SK-N-MC (cell line): ENCODE data around the gene ISLR2.

Experiments used
- DNase-seq: peaks from one replicate; pipeline ENCODE4 v3.0.0-alpha.2; 2011; ENCODE audit warnings: low read depth, low spot score
- H3K27ac ChIP-seq: fragments of 200-600 bp; sonication (generic); 2 replicates; pipeline ENCODE4 v1.5.1; 2016; ENCODE audit warnings: mixed run types
- H3K36me3 ChIP-seq: fragments of 200-600 bp; sonication (generic); 2 replicates; pipeline ENCODE4 v1.6.1; 2017; ENCODE audit warnings: antibody characterized with exemption, low read length, mixed read lengths; ENCODE audit not compliant: insufficient read depth
- H3K4me3 ChIP-seq: fragments of 200-600 bp; sonication (generic); 2 replicates; pipeline ENCODE4 v1.5.1; 2016
- H3K9ac ChIP-seq: fragments of 200-600 bp; sonication (generic); 2 replicates; pipeline ENCODE4 v1.8.0; 2017; ENCODE audit warnings: mixed run types, mixed read lengths; ENCODE audit not compliant: insufficient read length
- H3K9me3 ChIP-seq: fragments of 200-600 bp; sonication (generic); 2 replicates; pipeline ENCODE4 v1.6.1; 2017; ENCODE audit warnings: low read depth, mild to moderate bottlenecking, antibody characterized with exemption, low read length, moderate library complexity, mixed read lengths
- EZH2 ChIP-seq: fragments of 200-600 bp; sonication (generic); IDR thresholded peaks from one replicate; pipeline ENCODE4 v1.6.1; 2017; ENCODE audit warnings: antibody characterized with exemption
- FOXP2 ChIP-seq: optimal IDR thresholded peaks from 2 replicates; pipeline ENCODE3; 2011; ENCODE audit warnings: mild to moderate bottlenecking, moderate library complexity; ENCODE audit not compliant: insufficient read depth; ENCODE audit errors: extremely low read length, control extremely low read depth
- POLR2AphosphoS5 ChIP-seq: IDR thresholded peaks from 2 replicates; pipeline ENCODE4 v1.6.1; 2012; ENCODE audit warnings: mild to moderate bottlenecking, low read depth, low read length, borderline replicate concordance

ISLR2 gene

DNA sequence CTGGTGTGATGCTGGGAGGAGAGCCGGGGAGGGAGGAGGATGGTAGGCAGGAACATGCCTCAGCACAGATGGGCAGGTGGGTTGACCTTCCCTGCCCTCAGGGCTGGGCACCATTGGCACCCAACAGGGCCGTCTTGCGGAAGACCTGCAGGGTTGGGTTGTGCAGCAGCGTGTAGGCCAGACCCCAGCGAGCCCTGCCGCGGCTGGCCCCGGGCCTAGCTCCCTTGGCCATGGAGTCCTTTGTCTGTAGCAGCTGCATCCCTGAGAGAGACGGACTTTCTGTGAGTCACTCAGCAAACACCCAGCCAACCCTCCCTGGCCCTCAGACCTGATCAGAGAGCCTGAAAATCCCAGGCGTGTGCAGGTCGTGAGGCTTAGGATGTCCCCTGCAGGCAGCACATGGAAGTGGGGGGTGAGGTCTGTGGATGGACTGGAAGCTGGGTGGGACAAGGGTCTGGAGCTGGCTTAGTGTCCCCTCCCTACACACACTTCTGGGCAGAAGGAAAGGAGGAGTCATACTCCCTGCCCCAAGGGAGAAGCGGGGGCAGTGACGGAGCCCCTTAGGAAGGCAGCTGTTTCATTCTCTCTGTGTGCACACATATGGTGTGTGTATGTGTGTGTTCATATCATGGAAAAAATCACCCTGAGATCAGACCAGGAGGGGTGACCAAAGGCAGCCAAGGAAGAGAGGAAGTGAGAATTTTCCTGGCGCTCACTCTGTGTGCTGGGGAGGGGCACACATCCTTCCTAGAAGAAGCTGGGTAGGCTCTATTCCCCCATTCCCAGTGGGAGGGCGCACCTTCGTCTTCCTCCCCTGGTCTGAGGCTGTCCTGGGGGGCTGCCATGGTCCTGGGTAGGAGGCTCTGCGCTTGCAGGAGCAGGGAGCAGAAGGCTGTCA lies 49.8 kb downstream of the ISLR2 start:
- Histone ChIP-seq H3K9ac (no peak overlapping the region), H3K9me3 (no peaks in the 10 kb centered on the region), H3K36me3 (no peaks in the 10 kb centered on the region), H3K4me3 (no peak overlapping the region), H3K27ac (no peak overlapping the region)
- no peak for DNase-seq
- TF ChIP-seq FOXP2 = no peak
- no peak for TF ChIP-seq EZH2
- no peak for TF ChIP-seq POLR2AphosphoS5

DNA sequence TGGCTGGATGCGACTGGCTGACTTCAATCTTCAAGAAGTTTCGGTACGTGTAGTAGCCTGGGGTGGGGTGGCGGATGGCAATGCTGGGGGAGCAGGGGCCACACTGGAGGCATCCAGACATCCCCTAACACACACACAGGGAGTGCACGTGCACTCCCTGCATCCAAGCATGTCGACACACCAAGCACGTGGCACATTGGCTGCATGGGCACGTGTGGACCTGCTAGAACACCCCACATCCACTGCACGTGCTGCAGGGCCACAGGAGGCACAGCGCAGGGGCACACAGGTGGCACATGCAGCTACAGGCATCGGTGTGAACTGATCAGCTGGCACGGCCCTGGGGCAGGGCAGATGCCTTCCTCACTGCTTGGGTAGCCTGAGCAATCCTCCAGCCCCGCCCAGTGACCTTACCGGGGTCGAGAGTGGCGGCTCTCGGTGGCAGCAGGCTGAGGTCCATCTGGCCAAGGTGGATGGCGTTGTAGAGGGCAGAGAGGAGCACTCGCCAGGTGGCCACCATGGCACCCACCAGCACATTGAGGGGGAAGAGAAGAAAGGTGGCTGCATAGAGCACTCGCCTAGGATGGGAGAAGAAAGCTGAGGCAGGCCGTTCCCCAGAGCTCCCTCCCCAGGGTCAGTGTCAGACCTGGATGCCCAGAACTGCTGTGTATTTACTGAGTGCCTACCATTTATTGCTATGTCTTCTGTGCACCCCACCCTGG lies 50.7 kb downstream of the ISLR2 start:
- DNase-seq = no peak
- TF ChIP-seq POLR2AphosphoS5 = no peak
- no peak for TF ChIP-seq EZH2
- TF ChIP-seq FOXP2 = no peak
- Histone ChIP-seq H3K4me3 (no peak overlapping the region), H3K36me3 (no peaks in the 10 kb centered on the region), H3K9ac (no peak overlapping the region), H3K9me3 (no peaks in the 10 kb centered on the region), H3K27ac (no peak overlapping the region)

DNA sequence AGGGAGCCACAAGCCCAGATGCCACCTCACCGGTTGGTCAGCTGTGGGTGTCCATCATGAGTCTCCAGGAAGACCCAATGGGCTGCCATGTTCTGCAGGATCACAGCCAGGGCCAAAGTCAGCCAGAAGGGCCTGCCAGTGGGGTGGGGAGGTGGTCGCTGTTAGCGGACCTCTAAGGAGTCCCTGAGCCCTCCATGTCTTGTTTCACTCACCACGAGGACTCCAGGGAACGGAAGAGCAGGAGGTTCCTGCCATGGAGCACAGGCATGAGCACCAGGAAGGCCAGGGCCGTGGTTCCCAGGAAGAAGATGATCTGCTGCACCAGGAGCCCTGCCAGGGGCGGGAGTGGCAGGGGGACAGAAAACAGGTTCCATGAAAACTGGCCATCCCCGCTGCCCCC lies 51.7 kb downstream of the ISLR2 start:
- Histone ChIP-seq H3K9me3 (no peaks in the 10 kb centered on the region), H3K4me3 (no peak overlapping the region), H3K9ac (no peak overlapping the region), H3K36me3 (no peaks in the 10 kb centered on the region), H3K27ac (no peak overlapping the region)
- TF ChIP-seq POLR2AphosphoS5 = no peak
- TF ChIP-seq FOXP2 = no peak
- TF ChIP-seq EZH2 = no peak
- no peak for DNase-seq

DNA sequence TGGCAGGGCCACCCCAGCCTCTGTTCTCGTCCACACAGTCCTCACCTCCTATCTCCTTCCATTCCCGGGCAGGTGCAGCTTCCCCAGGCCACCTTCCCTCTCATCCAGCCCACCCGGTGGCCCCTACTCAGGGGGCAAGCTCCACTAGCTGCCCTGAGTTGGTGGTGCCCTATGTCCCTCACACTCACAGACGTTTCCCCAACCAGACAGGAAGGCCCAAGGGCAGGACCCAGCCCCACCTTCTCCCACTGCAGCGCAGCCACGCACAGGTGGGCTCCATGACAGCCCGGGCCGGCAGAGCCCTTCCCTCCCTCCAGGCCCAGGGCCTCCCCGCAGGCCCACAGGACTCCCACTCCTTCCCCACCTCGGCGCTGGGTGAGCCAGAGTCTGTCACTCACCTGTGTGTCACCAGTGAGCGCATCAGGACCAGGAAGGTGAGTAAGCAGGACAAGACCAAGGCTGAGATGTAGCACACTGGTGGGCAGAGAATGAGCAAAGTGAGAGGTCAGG lies 54.3 kb downstream of the ISLR2 start:
- Histone ChIP-seq H3K4me3 (no peak overlapping the region), H3K36me3 (no peaks in the 10 kb centered on the region), H3K9ac (no peak overlapping the region), H3K27ac (no peak overlapping the region), H3K9me3 (no peaks in the 10 kb centered on the region)
- TF ChIP-seq POLR2AphosphoS5 (no peak), FOXP2 (no peak), EZH2 (no peak)
- no peak for DNase-seq

DNA sequence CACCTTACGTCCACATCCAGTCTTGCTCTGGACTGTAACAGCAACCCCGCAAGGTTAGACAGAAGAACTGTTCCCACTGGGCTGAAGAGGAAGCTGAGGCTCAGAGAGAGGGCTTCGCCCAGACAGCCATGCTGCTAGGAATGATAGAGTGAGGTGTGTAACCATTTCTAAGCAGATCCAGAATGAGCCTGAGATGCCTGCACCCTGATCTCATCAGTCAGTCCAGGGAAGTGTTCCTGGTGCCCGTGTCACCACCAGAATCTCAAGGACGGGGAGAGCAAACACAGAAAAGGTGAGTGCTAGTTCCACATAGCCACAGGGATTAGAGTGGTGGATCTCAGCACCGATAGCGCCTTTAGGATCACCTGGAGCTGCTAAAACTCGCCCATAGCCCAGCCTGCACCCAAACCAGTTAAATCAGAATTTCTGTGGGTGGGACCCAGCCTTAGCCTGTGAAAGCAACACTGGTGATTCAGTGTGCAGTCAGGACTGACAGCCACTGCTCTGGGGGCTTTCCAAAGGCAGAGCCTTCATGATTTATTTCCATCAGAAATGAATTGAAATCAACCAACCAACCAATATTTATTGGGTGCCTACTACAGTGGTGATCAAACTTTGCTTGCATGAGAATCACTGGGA lies 55.4 kb downstream of the ISLR2 start:
- no peak for TF ChIP-seq FOXP2
- DNase-seq = no peak
- no peak overlapping the region for H3K9ac ChIP-seq
- H3K9me3 ChIP-seq = no peaks in the 10 kb centered on the region
- no peaks in the 10 kb centered on the region for H3K36me3 ChIP-seq
- no peak overlapping the region for H3K27ac ChIP-seq
- no peak overlapping the region for H3K4me3 ChIP-seq
